ENCODE results near the gene TCTA.
"Not testable (repeated sequence)": the region's sequence is repeated elsewhere in the genome, so short reads cannot be mapped to it uniquely, and the experiment has no call there.

TCTA gene

GRCh38 chr3:49411968-49412631 lies at the start of gene TCTA, which contains the start of gene RHOA:
Gene TCTA (plus strand): TSS chr3:49412423. CDS start chr3:49412427, 4 bp downstream.
Gene RHOA (minus strand): TSS chr3:49411976. CDS start chr3:49375589, 36,387 bp downstream.
- peak; percentile 98 for DNase-seq

- DNase-seq = no peak
Observed at GRCh38 chr3:49362561-49362960, 49.7 kb upstream of the TCTA start.

- DNase-seq = no peak
Observed at GRCh38 chr3:49370585-49371290, 41.5 kb upstream of the TCTA start.

GRCh38 chr3:49371946-49372345 lies 40.3 kb upstream of the TCTA start:
- no peak for DNase-seq

- DNase-seq = peak; percentile 71
Observed at GRCh38 chr3:49377483-49377882, 34.7 kb upstream of the TCTA start.

- no peak for DNase-seq
Observed at GRCh38 chr3:49378249-49378895, 33.9 kb upstream of the TCTA start.

GRCh38 chr3:49383387-49383786 lies 28.8 kb upstream of the TCTA start:
- no peak for DNase-seq

GRCh38 chr3:49385617-49386016 lies 26.6 kb upstream of the TCTA start:
- no peak for DNase-seq

GRCh38 chr3:49386056-49386756 lies 26.0 kb upstream of the TCTA start:
- DNase-seq = no peak

GRCh38 chr3:49387721-49388120 lies 24.5 kb upstream of the TCTA start:
- no peak for DNase-seq

- DNase-seq = no peak
Observed at GRCh38 chr3:49388289-49388820, 23.9 kb upstream of the TCTA start.

GRCh38 chr3:49389297-49389696 lies 22.9 kb upstream of the TCTA start:
- DNase-seq = no peak

GRCh38 chr3:49391310-49391709 lies 20.9 kb upstream of the TCTA start:
- DNase-seq = not testable (repeated sequence)

- DNase-seq = no peak
Observed at GRCh38 chr3:49397470-49397869, 14.8 kb upstream of the TCTA start.

- DNase-seq = no peak
Observed at GRCh38 chr3:49399461-49399860, 12.8 kb upstream of the TCTA start.

GRCh38 chr3:49401766-49402165 lies 10.5 kb upstream of the TCTA start:
- no peak for DNase-seq

GRCh38 chr3:49403891-49404290 lies 8.3 kb upstream of the TCTA start:
- no peak for DNase-seq

GRCh38 chr3:49405570-49405969 lies 6.7 kb upstream of the TCTA start:
- not testable (repeated sequence) for DNase-seq

GRCh38 chr3:49406571-49407565 lies 5.4 kb upstream of the TCTA start:
- DNase-seq = no peak

GRCh38 chr3:49410066-49410845 lies 2.0 kb upstream of the TCTA start:
- DNase-seq = no peak

Data from activated CD8-positive, alpha-beta memory T cell treated with anti-CD3 and anti-CD28 coated beads, Interleukin-2, amount 50 U/mL, for 48 hours (primary cell).